Spleen (tissue), 7 donors: ENCODE measurements around the gene GPR148.

Experiments
- POLR2A ChIP-seq, 3 donors: fragments of 450-650 bp; IDR thresholded peaks; one replicate each; pipeline ENCODE4 v1.5.1; 2017; ENCODE audit warnings: antibody characterized with exemption in 3 of 3, mild to moderate bottlenecking in 1 of 3
- TF ChIP-seq, protein P1 (sequence below), 11 experiments: fragments of 200-600 bp in 7 of 11; fragments of 450-650 bp in 4 of 11; sonication (generic) in 4 of 11; IDR thresholded peaks in 8 of 11; conservative IDR thresholded peaks in 3 of 11; 1 replicate in 7 of 11; 2 replicates in 4 of 11; pipeline versions ENCODE4 v1.4.0 to v1.8.0; 2016 to 2021; ENCODE audit warnings: antibody characterized with exemption in 11 of 11, inconsistent platforms in 4 of 11, mild to moderate bottlenecking in 1 of 11
- donor health status: DM: no; HTN: no; CAD: no; lungs with moderate emphysema.
- donor health status: DM: no; HTN: no; CAD: no.
- donor health status: DM: no; HTN: no; CAD: no.

- TF ChIP-seq POLR2A (IDR thresholded peaks at IDR 0.05), result no peak
- TF ChIP-seq, protein P1, sequence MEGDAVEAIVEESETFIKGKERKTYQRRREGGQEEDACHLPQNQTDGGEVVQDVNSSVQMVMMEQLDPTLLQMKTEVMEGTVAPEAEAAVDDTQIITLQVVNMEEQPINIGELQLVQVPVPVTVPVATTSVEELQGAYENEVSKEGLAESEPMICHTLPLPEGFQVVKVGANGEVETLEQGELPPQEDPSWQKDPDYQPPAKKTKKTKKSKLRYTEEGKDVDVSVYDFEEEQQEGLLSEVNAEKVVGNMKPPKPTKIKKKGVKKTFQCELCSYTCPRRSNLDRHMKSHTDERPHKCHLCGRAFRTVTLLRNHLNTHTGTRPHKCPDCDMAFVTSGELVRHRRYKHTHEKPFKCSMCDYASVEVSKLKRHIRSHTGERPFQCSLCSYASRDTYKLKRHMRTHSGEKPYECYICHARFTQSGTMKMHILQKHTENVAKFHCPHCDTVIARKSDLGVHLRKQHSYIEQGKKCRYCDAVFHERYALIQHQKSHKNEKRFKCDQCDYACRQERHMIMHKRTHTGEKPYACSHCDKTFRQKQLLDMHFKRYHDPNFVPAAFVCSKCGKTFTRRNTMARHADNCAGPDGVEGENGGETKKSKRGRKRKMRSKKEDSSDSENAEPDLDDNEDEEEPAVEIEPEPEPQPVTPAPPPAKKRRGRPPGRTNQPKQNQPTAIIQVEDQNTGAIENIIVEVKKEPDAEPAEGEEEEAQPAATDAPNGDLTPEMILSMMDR (IDR thresholded peaks at IDR 0.05 in 8 of 11, conservative IDR thresholded peaks at IDR 0.05 in 3 of 11), result no peak
Measured at GRCh38 chr2:130766037-130766436, 37.2 kb downstream of the GPR148 start.
